COLO668 (cell line): ENCODE measurements around the gene IMMP1L.

Experiments
- DNase-seq: peaks from one replicate; lab custom pipeline; 2025; ENCODE audit not compliant: unreplicated experiment; lab: John Stamatoyannopoulos, UW

IMMP1L gene

DNA sequence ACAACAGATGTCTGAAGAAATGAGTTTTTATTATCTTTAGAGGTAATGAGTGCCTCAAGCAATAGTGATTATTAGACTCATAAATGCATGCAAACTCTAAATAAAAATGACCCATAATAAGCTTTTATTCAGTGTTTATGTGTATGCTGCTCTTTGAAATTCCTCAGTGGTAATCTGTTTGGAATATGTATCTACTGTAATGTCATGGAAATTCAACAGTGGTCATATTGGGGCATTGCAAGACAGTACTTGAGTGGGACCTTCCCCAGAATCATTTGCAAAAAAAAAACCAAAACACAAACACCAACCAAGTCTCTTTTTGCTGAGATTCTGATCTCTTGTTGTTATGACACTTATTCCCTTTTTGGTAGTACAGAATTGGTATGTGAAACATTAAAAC lies 104.8 kb downstream of the IMMP1L start:
- DNase-seq: no peak

DNA sequence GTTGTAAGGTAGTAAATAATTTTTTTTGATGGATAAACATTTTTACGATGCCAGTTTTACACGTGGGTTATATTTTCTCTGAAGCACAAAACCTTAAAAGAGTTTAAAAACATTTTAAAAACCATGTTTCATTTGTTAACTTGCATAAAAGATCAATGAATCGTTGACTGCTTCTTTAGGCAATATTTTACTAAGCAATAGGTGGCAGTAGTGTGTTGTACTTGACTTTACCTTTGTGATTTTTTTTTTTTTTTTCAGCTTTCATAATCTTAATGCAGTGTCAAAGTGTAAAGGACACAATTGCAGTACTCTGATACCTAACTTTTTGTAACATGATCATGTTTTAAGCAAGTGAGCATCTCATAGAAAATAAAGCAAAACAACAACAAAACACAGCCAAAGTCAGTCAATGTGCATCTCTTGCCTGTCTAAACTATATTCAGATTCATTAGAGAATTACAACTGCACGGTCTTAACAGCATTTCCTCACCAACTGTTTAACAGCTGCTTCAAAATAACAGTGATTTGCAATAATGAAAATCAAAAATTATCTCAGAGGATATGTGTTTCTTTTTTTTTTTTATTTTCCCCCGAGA lies 112.1 kb downstream of the IMMP1L start:
- no peak for DNase-seq

DNA sequence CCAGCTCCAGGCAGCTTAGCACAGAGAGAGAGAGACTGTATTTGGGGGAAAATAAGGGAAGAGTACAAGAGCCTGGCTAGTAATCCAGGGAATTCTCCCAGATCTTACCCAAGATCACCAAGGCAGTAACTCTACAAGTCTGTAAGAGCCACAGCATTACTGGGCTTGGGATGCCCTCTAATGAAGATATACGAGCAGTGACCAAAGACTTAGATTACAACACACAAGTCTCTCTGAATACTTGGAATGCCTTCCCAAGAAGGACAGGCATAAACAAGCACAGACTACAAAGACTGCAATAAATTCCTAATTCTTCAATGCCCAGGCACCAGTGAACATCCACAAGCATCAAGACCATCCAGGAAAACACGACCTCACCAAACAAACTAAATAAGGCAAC lies 122.0 kb downstream of the IMMP1L start:
- no peak for DNase-seq

DNA sequence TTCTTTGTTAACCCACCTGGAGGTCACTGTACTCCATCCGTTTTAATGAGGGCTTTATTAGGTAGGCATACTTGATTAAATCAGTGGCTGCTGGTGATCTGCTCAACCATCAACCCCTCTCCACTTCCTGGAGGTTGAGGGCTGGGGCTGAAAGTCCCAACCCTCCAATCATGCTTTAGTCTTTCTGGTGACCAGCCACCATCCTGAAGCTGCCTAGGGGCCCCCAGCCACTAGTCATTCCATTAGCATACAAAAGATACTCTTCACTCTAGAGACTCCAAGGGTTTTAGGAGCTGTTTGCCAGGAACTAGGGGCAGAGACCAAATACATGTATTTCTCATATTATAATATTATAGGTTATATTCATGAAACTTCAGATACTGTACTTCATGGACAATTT lies 126.3 kb downstream of the IMMP1L start:
- DNase-seq: no peak
